ENCODE measurements around the gene DZIP3.

Gene DZIP3

GRCh38 chr3:108595321-108595720 is 5.8 kb downstream of the DZIP3 start:
- H3K4me3 ChIP-seq (ENCODE audit: control insufficient read depth, low read depth, low read length) = no peak overlapping the region
- TF ChIP-seq, protein P1, sequence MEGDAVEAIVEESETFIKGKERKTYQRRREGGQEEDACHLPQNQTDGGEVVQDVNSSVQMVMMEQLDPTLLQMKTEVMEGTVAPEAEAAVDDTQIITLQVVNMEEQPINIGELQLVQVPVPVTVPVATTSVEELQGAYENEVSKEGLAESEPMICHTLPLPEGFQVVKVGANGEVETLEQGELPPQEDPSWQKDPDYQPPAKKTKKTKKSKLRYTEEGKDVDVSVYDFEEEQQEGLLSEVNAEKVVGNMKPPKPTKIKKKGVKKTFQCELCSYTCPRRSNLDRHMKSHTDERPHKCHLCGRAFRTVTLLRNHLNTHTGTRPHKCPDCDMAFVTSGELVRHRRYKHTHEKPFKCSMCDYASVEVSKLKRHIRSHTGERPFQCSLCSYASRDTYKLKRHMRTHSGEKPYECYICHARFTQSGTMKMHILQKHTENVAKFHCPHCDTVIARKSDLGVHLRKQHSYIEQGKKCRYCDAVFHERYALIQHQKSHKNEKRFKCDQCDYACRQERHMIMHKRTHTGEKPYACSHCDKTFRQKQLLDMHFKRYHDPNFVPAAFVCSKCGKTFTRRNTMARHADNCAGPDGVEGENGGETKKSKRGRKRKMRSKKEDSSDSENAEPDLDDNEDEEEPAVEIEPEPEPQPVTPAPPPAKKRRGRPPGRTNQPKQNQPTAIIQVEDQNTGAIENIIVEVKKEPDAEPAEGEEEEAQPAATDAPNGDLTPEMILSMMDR (conservative IDR thresholded peaks at IDR 0.05; ENCODE audit: control insufficient read depth, insufficient read depth, low read depth, low read length) = no peak
- DNase-seq (ENCODE audit: low read depth) = no peak

DNA sequence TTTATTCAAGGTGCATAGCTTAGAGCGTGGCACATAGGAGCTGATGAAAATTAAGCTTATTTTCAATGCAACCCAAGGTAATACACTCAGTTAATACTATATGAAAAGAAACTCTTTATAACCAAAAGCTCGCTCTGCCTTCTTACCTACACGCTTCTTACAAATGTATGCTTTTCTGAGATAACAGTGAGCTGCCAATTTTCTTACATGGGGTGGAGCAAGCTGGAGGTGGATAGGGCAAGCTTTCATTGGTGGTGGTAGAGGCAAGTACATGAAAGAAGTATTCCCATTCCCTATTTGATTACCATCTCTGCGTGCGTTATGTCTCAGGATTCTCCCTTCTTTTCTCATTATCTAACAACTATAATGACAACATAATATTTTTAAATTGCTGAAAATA is 8.9 kb downstream of the DZIP3 start:
- DNase-seq (ENCODE audit: low read depth) = no peak
- H3K4me3 ChIP-seq (ENCODE audit: control insufficient read depth, low read depth, low read length) = no peak overlapping the region
- TF ChIP-seq, protein P1 (conservative IDR thresholded peaks at IDR 0.05; ENCODE audit: control insufficient read depth, insufficient read depth, low read depth, low read length) = no peak

DNA sequence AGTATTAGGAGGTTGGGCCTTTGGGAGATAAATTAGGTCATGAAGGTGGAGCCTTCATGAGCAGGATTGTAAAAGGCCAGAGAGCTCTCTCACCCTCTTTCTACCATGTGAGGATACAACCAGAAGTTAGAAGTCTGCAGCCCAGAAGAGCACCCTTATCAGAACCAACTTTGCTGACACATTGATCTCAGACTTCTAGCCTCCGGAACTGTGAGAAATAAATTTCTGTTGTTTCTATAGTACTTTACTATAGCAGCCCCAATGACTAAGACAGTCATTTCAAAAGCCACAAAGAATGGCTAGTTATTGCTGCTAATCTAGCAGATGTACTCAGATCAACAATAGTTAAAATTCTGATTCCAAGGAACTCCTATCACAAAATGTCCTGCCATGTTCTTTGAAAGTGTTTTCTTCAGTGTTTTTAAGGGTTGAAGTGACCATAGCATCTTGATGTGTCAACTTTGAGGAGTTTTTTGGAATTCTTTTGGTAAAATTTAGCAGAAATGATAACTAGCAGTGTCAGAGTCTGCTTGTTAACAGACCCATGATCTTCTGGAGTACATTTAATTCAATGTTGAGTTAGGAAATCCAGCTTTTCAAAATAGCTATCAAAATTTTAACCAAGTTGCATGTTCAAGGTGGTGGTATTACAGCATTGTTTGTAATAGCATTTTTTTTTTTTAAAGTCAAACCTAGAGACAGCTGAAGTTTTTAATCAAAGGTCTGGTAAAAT is 10.3 kb downstream of the DZIP3 start:
- DNase-seq (ENCODE audit: low read depth) = no peak
- TF ChIP-seq, protein P1 (conservative IDR thresholded peaks at IDR 0.05; ENCODE audit: control insufficient read depth, insufficient read depth, low read depth, low read length) = no peak

GRCh38 chr3:108602249-108602934 is 12.9 kb downstream of the DZIP3 start:
- TF ChIP-seq, protein P1 (conservative IDR thresholded peaks at IDR 0.05; ENCODE audit: control insufficient read depth, insufficient read depth, low read depth, low read length) = no peak
- H3K4me3 ChIP-seq (ENCODE audit: control insufficient read depth, low read depth, low read length) = no peak overlapping the region
- DNase-seq (ENCODE audit: low read depth) = no peak

More for the DNA sequence above, 10.3 kb downstream of the DZIP3 start:
- H3K4me3 ChIP-seq (ENCODE audit: control insufficient read depth, low read depth, low read length) = no peak overlapping the region

DNA sequence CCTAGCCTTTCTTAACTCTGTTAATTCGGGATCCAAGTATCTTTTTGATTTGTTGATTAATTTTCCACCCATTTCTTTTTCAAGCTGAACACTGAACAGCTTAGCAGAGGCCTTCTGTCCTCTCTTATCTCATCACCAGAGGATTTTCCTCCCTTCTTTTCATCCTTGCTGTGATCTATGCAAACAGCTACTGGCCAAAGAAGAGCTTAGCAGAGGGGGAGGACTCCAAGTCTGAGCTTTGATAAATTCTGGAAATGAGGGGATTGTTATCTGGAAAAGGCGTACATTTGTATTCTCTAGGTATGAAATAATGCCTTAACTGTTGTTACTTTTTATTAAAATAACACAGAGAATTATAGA is 13.4 kb downstream of the DZIP3 start:
- no peak for DNase-seq (ENCODE audit: low read depth)
- no peak overlapping the region for H3K4me3 ChIP-seq (ENCODE audit: control insufficient read depth, low read depth, low read length)

GRCh38 chr3:108603691-108604090 is 14.2 kb downstream of the DZIP3 start:
- H3K4me3 ChIP-seq (ENCODE audit: control insufficient read depth, low read depth, low read length) = no peak overlapping the region
- DNase-seq (ENCODE audit: low read depth) = peak; percentile 21
- TF ChIP-seq, protein P1 (conservative IDR thresholded peaks at IDR 0.05; ENCODE audit: control insufficient read depth, insufficient read depth, low read depth, low read length) = no peak

More for the DNA sequence above, 13.4 kb downstream of the DZIP3 start:
- TF ChIP-seq, protein P1 (conservative IDR thresholded peaks at IDR 0.05; ENCODE audit: control insufficient read depth, insufficient read depth, low read depth, low read length) = no peak

Measured in fibroblast of mammary gland (primary cell).